CD4-positive, alpha-beta T cell treated with Interleukin-6 for 4 hours (primary cell): ENCODE measurements around the gene PRKN.
"Not testable (repeated sequence)": the region's sequence is repeated elsewhere in the genome, so short reads cannot be mapped to it uniquely, and the experiment has no call there.

Source experiments
- DNase-seq: peaks from one replicate; pipeline ENCODE4 v3.0.0-alpha.2; 2020; ENCODE audit warnings: mixed read lengths

The PRKN gene

GRCh38 chr6:162612613-162613012 lies 115.0 kb downstream of the PRKN start:
- DNase-seq = no peak

GRCh38 chr6:162610351-162610750 lies 117.2 kb downstream of the PRKN start:
- no peak for DNase-seq

GRCh38 chr6:162605881-162606280 lies 121.7 kb downstream of the PRKN start:
- no peak for DNase-seq

- DNase-seq = no peak
Measured at GRCh38 chr6:162603231-162604015, 124.1 kb downstream of the PRKN start.

- DNase-seq = no peak
Measured at GRCh38 chr6:162602759-162603158, 124.8 kb downstream of the PRKN start.

- DNase-seq = no peak
Measured at GRCh38 chr6:162596676-162597075, 130.9 kb downstream of the PRKN start.

- DNase-seq = no peak
Measured at GRCh38 chr6:162591517-162591916, 136.0 kb downstream of the PRKN start.

GRCh38 chr6:162581988-162582780 lies 145.4 kb downstream of the PRKN start:
- DNase-seq = no peak

- DNase-seq = no peak
Measured at GRCh38 chr6:162580619-162581018, 146.9 kb downstream of the PRKN start.

- no peak for DNase-seq
Measured at GRCh38 chr6:162576016-162576415, 151.6 kb downstream of the PRKN start.

- no peak for DNase-seq
Measured at GRCh38 chr6:162572240-162572639, 155.3 kb downstream of the PRKN start.

- DNase-seq = no peak
Measured at GRCh38 chr6:162568266-162568665, 159.3 kb downstream of the PRKN start.

- no peak for DNase-seq
Measured at GRCh38 chr6:162562041-162562440, 165.5 kb downstream of the PRKN start.

- no peak for DNase-seq
Measured at GRCh38 chr6:162560891-162561290, 166.7 kb downstream of the PRKN start.

- DNase-seq = no peak
Measured at GRCh38 chr6:162554531-162554930, 173.0 kb downstream of the PRKN start.

- no peak for DNase-seq
Measured at GRCh38 chr6:162546905-162547304, 180.7 kb downstream of the PRKN start.

GRCh38 chr6:162543221-162543620 lies 184.3 kb downstream of the PRKN start:
- no peak for DNase-seq

GRCh38 chr6:162541019-162541601 lies 186.5 kb downstream of the PRKN start:
- no peak for DNase-seq

GRCh38 chr6:162539321-162539720 lies 188.2 kb downstream of the PRKN start:
- no peak for DNase-seq

GRCh38 chr6:162538643-162539064 lies 188.9 kb downstream of the PRKN start:
- no peak for DNase-seq

GRCh38 chr6:162533009-162533400 lies 194.6 kb downstream of the PRKN start:
- no peak for DNase-seq

- no peak for DNase-seq
Measured at GRCh38 chr6:162532283-162533008, 195.1 kb downstream of the PRKN start.

- DNase-seq = not testable (repeated sequence)
Measured at GRCh38 chr6:162531391-162531790, 196.2 kb downstream of the PRKN start.
